ENCODE results near the gene OCA2. TPM values are rescaled to one million over a fixed set of nuclear protein-coding genes. Genes with fewer than 3 reads are reported as not detected.

Gene OCA2
- total and polyA plus RNA-seq, 2 experiments from 2014 or later, result not detected

GRCh38 chr15:27826411-27826810, 272.7 kb downstream of the OCA2 start:
- no peak for TF ChIP-seq EZH2 (IDR thresholded peaks at IDR 0.05; ENCODE audit: insufficient read depth, poor library complexity, severe bottlenecking)
- TF ChIP-seq EZH2phosphoT487 (IDR thresholded peaks at IDR 0.05; ENCODE audit: insufficient read depth, low read depth), result no peak
- peak; percentile 43 for DNase-seq
- no peaks in the 10 kb centered on the region for H4K20me1 ChIP-seq (ENCODE audit: insufficient read depth)
- H3K4me1 ChIP-seq (ENCODE audit: insufficient read depth), result peaks cover 17% of the 10 kb centered on the region
- no peaks in the 10 kb centered on the region for H3K79me2 ChIP-seq (ENCODE audit: insufficient read depth)
- peak overlapping the region; percentile 93 for H3K27ac ChIP-seq
- peak overlapping the region; percentile 90 for H2AFZ ChIP-seq
- no peaks in the 10 kb centered on the region for H3K9me3 ChIP-seq (ENCODE audit: low read depth)
- H3K4me2 ChIP-seq (ENCODE audit: unreplicated experiment), result peak overlapping the region; percentile 94
- H3K4me3 ChIP-seq, result peak overlapping the region; percentile 65
- H3K9ac ChIP-seq, result peak overlapping the region; percentile 81
- in situ Hi-C loops (cut with MboI), result no loop called here
- 50 to 52% methylated on average over 7 of the region's 7 CpGs for WGBS, 2 experiments (ENCODE audit: low coverage in 1 of 2, low lambda C conversion rate in 2 of 2, missing lambda C conversion rate in 2 of 2)
- H3K27me3 ChIP-seq (replicated peaks; ENCODE audit: insufficient read depth), result no peaks in the 10 kb centered on the region
- H3F3A ChIP-seq (ENCODE audit: insufficient read depth), result peaks cover 22% of the 10 kb centered on the region
- H3K36me3 ChIP-seq (ENCODE audit: low read depth), result no peaks in the 10 kb centered on the region
- H3K9me2 ChIP-seq (ENCODE audit: insufficient read depth), result no peaks in the 10 kb centered on the region

GRCh38 chr15:27824841-27825422, 274.2 kb downstream of the OCA2 start:
- no peak overlapping the region for H3K4me2 ChIP-seq (ENCODE audit: unreplicated experiment)
- DNase-seq, result no peak
- no peak overlapping the region for H3K27ac ChIP-seq
- H3K9me2 ChIP-seq (ENCODE audit: insufficient read depth), result no peaks in the 10 kb centered on the region
- no peaks in the 10 kb centered on the region for H3K79me2 ChIP-seq (ENCODE audit: insufficient read depth)
- no peak overlapping the region for H2AFZ ChIP-seq
- peaks cover 17% of the 10 kb centered on the region for H3K4me1 ChIP-seq (ENCODE audit: insufficient read depth)
- H3K36me3 ChIP-seq (ENCODE audit: low read depth), result no peaks in the 10 kb centered on the region
- H3K9ac ChIP-seq, result no peak overlapping the region
- no peaks in the 10 kb centered on the region for H3K27me3 ChIP-seq (replicated peaks; ENCODE audit: insufficient read depth)
- WGBS, 2 experiments (ENCODE audit: low coverage in 1 of 2, low lambda C conversion rate in 2 of 2, missing lambda C conversion rate in 2 of 2), result 82% methylated on average over 9 to 10 of the region's 10 CpGs
- peaks cover 22% of the 10 kb centered on the region for H3F3A ChIP-seq (ENCODE audit: insufficient read depth)
- no peak for TF ChIP-seq EZH2phosphoT487 (IDR thresholded peaks at IDR 0.05; ENCODE audit: insufficient read depth, low read depth)
- no peak for TF ChIP-seq EZH2 (IDR thresholded peaks at IDR 0.05; ENCODE audit: insufficient read depth, poor library complexity, severe bottlenecking)
- H3K9me3 ChIP-seq (ENCODE audit: low read depth), result no peaks in the 10 kb centered on the region
- no peak overlapping the region for H3K4me3 ChIP-seq
- in situ Hi-C loops (cut with MboI), result no loop called here
- no peaks in the 10 kb centered on the region for H4K20me1 ChIP-seq (ENCODE audit: insufficient read depth)

GRCh38 chr15:27821273-27821672, 277.8 kb downstream of the OCA2 start:
- no peaks in the 10 kb centered on the region for H3K9me2 ChIP-seq (ENCODE audit: insufficient read depth)
- H3F3A ChIP-seq (ENCODE audit: insufficient read depth), result peaks cover under 1% of the 10 kb centered on the region; the same call in 1 of the 2 replicates
- in situ Hi-C loops (cut with MboI), result no loop called here
- no peak overlapping the region for H3K9ac ChIP-seq
- no peak for DNase-seq
- H3K9me3 ChIP-seq (ENCODE audit: low read depth), result no peaks in the 10 kb centered on the region
- H3K4me1 ChIP-seq (ENCODE audit: insufficient read depth), result peaks cover 3% of the 10 kb centered on the region; the same call in 1 of the 2 replicates
- 44 to 56% methylated on average over 3 of the region's 3 CpGs for WGBS, 2 experiments (ENCODE audit: low coverage in 1 of 2, low lambda C conversion rate in 2 of 2, missing lambda C conversion rate in 2 of 2)
- no peak overlapping the region for H2AFZ ChIP-seq
- H3K79me2 ChIP-seq (ENCODE audit: insufficient read depth), result no peaks in the 10 kb centered on the region
- no peaks in the 10 kb centered on the region for H4K20me1 ChIP-seq (ENCODE audit: insufficient read depth)
- no peaks in the 10 kb centered on the region for H3K27me3 ChIP-seq (replicated peaks; ENCODE audit: insufficient read depth)
- TF ChIP-seq EZH2 (IDR thresholded peaks at IDR 0.05; ENCODE audit: insufficient read depth, poor library complexity, severe bottlenecking) (no peak), EZH2phosphoT487 (IDR thresholded peaks at IDR 0.05; ENCODE audit: insufficient read depth, low read depth) (no peak)
- H3K27ac ChIP-seq, result no peak overlapping the region
- no peak overlapping the region for H3K4me2 ChIP-seq (ENCODE audit: unreplicated experiment)
- H3K36me3 ChIP-seq (ENCODE audit: low read depth), result no peaks in the 10 kb centered on the region
- no peak overlapping the region for H3K4me3 ChIP-seq

DNA sequence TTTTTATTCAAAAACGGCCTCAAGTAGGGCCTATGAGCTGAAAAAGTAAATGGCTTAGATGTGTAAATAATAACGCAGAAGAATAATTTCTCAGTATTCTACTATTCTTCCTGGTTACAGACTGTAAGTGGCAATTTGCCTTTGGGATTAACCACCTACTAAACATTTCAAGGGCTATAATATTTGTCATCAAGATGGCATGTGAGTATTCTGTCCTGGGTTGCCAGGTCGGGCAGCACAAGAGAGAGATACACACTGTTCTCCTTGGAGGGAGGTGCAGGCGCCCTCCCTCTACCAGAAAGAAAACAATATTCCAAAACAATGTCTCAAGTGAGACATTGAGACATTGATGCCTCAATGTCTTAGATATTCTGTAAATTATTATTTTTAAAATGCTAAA, 278.4 kb downstream of the OCA2 start:
- Histone ChIP-seq H3F3A (ENCODE audit: insufficient read depth) (no peaks in the 10 kb centered on the region), H3K4me3 (no peak overlapping the region), H2AFZ (no peak overlapping the region), H3K27ac (no peak overlapping the region), H3K4me2 (ENCODE audit: unreplicated experiment) (no peak overlapping the region), H4K20me1 (ENCODE audit: insufficient read depth) (no peaks in the 10 kb centered on the region), H3K27me3 (replicated peaks; ENCODE audit: insufficient read depth) (no peaks in the 10 kb centered on the region), H3K4me1 (ENCODE audit: insufficient read depth) (no peaks in the 10 kb centered on the region), H3K79me2 (ENCODE audit: insufficient read depth) (no peaks in the 10 kb centered on the region), H3K36me3 (ENCODE audit: low read depth) (no peaks in the 10 kb centered on the region), H3K9ac (no peak overlapping the region), H3K9me3 (ENCODE audit: low read depth) (no peaks in the 10 kb centered on the region), H3K9me2 (ENCODE audit: insufficient read depth) (no peaks in the 10 kb centered on the region)
- in situ Hi-C loops (cut with MboI), result no loop called here
- TF ChIP-seq EZH2phosphoT487 (IDR thresholded peaks at IDR 0.05; ENCODE audit: insufficient read depth, low read depth), result no peak
- TF ChIP-seq EZH2 (IDR thresholded peaks at IDR 0.05; ENCODE audit: insufficient read depth, poor library complexity, severe bottlenecking), result no peak
- 60 to 77% methylated on average over 4 of the region's 4 CpGs for WGBS, 2 experiments (ENCODE audit: low coverage in 1 of 2, low lambda C conversion rate in 2 of 2, missing lambda C conversion rate in 2 of 2)
- DNase-seq, result no peak

Data from GM23248 (cell line).